Right atrium auricular region (tissue), 2 donors: ENCODE results near the gene CASP8. TPM values are rescaled to one million over a fixed set of nuclear protein-coding genes. Genes with fewer than 3 reads are reported as not detected.
"Not testable (repeated sequence)": the region's sequence is repeated elsewhere in the genome, so short reads cannot be mapped to it uniquely, and the experiment has no call there.

Experiments
- DNase-seq: peaks from one replicate; pipeline ENCODE4 v3.0.0-alpha.2; 2019; ENCODE audit warnings: low spot score
- H3K27ac ChIP-seq, 2 donors: fragments of 200-600 bp; sonication (generic); 1 replicate in 1 of 2; 2 replicates in 1 of 2; pipeline ENCODE4 v1.5.1; 2016 to 2019
- H3K27me3 ChIP-seq, 2 donors: fragments of 200-600 bp; sonication (generic); one replicate each; pipeline versions ENCODE4 v1.5.1 to v1.6.0; 2017 to 2019
- H3K36me3 ChIP-seq: fragments of 200-600 bp; sonication (generic); one replicate; pipeline ENCODE4 v1.5.1; 2016
- H3K4me1 ChIP-seq, 2 donors: fragments of 200-600 bp; sonication (generic); one replicate each; pipeline versions ENCODE4 v1.5.1 to v1.6.0; 2017 to 2019
- H3K4me3 ChIP-seq, 2 donors: fragments of 200-600 bp; sonication (generic); 1 replicate in 1 of 2; 2 replicates in 1 of 2; pipeline ENCODE4 v1.5.1; 2017 to 2019; ENCODE audit warnings: mild to moderate bottlenecking in 1 of 2, moderate library complexity in 1 of 2
- H3K9me3 ChIP-seq, 2 donors: fragments of 200-600 bp; sonication (generic); one replicate each; pipeline ENCODE4 v1.5.1; 2019
- CTCF ChIP-seq, 2 donors: fragments of 200-600 bp; sonication (generic); IDR thresholded peaks; one replicate each; pipeline ENCODE4 v1.5.1; 2019; ENCODE audit warnings: antibody characterized with exemption in 2 of 2
- total RNA-seq, 2 donors: library from RNA; depleted of rRNA; stranded (reverse); fragments of >200 nt; gene quantifications; one replicate each; pipeline ENCODE4 v1.1.0, GENCODE V29; 2016

Gene CASP8
- total RNA-seq, 2 donors from 2014 or later: 3.5 to 5.1 TPM

GRCh38 chr2:201298462-201299052 is 38.2 kb downstream of the CASP8 start:
- Histone ChIP-seq H3K4me1 (no peaks in the 10 kb centered on the region), H3K27ac (no peak overlapping the region), H3K27me3 (no peaks in the 10 kb centered on the region), H3K4me3 (no peak overlapping the region), H3K9me3 (no peaks in the 10 kb centered on the region), H3K36me3 (peaks cover 5% of the 10 kb centered on the region)
- no peak for DNase-seq
- TF ChIP-seq CTCF (IDR thresholded peaks at IDR 0.05): no peak

- H3K27me3 ChIP-seq, H3K9me3 ChIP-seq, H3K4me3 ChIP-seq, H3K27ac ChIP-seq, H3K36me3 ChIP-seq, H3K4me1 ChIP-seq, DNase-seq: not testable (repeated sequence)
These were observed 39.6 kb downstream of the CASP8 start for GRCh38 chr2:201299929-201300328.

GRCh38 chr2:201307876-201308275 is 47.5 kb downstream of the CASP8 start:
- Histone ChIP-seq H3K4me3 (no peak overlapping the region), H3K9me3 (no peaks in the 10 kb centered on the region), H3K36me3 (peaks cover 24% of the 10 kb centered on the region), H3K27me3 (no peaks in the 10 kb centered on the region), H3K27ac (no peak overlapping the region), H3K4me1 (no peaks in the 10 kb centered on the region)
- TF ChIP-seq CTCF (IDR thresholded peaks at IDR 0.05): no peak
- no peak for DNase-seq

- Histone ChIP-seq H3K27me3 (no peaks in the 10 kb centered on the region), H3K36me3 (peaks cover 24% of the 10 kb centered on the region), H3K4me1 (no peaks in the 10 kb centered on the region), H3K9me3 (no peaks in the 10 kb centered on the region), H3K4me3 (no peak overlapping the region), H3K27ac (no peak overlapping the region)
- TF ChIP-seq CTCF (IDR thresholded peaks at IDR 0.05): no peak
- DNase-seq: no peak
These were observed 48.6 kb downstream of the CASP8 start for GRCh38 chr2:201308914-201309313.

- H3K9me3 ChIP-seq: peaks cover 0 to 3% of the 10 kb centered on the region in 2 donors
- no peak overlapping the region for H3K4me3 ChIP-seq
- TF ChIP-seq CTCF (IDR thresholded peaks at IDR 0.05): no peak
- no peaks in the 10 kb centered on the region for H3K27me3 ChIP-seq
- peaks cover 9% of the 10 kb centered on the region for H3K36me3 ChIP-seq
- no peak overlapping the region for H3K27ac ChIP-seq
- no peak for DNase-seq
- no peaks in the 10 kb centered on the region for H3K4me1 ChIP-seq
These were observed 53.0 kb downstream of the CASP8 start for GRCh38 chr2:201313362-201313761.

- Histone ChIP-seq H3K27ac (no peak overlapping the region), H3K27me3 (no peaks in the 10 kb centered on the region), H3K4me1 (no peaks in the 10 kb centered on the region), H3K36me3 (no peaks in the 10 kb centered on the region), H3K9me3 (peaks cover 0 to 29% of the 10 kb centered on the region in 2 donors), H3K4me3 (no peak overlapping the region)
- no peak for DNase-seq
- no peak for TF ChIP-seq CTCF (IDR thresholded peaks at IDR 0.05)
These were observed 59.2 kb downstream of the CASP8 start for GRCh38 chr2:201319511-201319910.
